ENCODE data around the gene TLK1. TPM values are rescaled to one million over a fixed set of nuclear protein-coding genes. Genes with fewer than 3 reads are reported as not detected.

The TLK1 gene
- total RNA-seq, 2 experiments from 2014 or later, result 73.2 to 74.0 TPM

DNA sequence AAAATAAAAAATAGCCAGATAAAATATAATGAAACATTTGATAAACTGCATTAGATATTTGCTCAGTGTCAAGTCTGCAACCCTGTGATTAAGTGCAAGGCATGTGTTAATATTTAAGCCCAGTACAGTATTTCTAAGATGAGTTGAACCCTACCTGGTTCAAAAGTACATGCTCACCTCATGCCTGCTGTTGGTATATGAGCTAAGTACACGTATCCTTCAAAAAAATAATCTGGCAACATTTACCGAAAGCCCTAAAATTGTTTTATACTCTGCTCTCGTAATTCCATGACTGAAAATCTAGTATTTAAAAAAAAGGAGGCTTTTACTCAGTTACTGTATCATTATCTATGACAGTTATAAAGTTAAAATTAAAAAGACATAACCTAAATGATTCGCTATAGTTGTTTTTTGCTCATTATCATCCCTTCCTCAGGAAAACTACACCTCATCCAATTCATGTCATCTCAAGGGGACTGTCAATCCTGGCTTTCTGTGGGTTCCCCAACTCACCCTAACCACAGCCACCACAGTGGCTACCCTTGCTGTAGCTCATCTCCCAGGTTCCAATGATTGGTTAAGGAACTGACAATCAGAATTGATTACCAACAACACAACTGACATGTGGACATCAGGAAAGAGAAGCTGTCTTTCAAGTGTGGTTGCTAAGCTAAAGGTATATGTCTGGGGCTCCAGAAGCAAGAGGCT is 10.6 kb downstream of the TLK1 start:
- ChIA-PET CTCF (interaction anchor here (0.9 to 1.0 kb wide), 2 partner anchors 9 to 63 kb away, joined by 3 to 6 read pairs; no protein-coding TSS in a partner anchor), POLR2A (no interaction called here)

DNA sequence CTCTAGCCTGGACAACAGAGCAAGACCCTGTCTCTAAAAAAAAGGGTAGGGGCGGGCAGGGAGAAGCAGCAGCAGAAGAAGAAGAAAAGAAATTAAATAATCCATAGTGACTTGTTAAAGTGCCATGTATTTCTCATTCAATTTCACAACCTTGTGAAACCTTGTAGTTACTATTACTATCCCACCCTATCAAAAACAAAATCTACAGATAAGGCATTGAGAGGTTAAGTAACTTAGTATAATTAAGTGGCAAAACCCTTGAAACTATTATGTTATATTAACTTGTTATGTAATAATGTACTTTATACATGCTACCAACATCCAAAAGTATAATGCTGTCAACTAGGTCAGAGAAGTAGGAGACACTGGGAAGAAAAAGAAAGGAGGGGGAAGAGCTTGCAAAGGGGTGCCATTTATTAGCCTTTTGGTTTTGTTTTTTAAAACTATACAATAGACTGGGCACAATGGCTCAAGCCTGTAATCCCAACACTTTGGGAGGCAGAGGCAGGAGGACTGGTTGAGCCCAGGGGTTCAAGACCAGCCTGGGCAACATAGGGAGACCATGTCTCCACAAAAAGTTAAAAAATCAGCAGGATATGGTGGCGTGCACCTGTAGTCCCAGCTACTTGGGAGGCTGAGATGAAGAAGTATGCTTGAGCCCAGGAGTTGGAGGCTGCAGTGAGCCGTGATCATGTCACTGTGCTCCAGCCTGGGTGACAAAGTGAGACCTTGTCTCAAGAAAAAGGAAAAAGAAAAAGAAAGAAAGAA is 11.3 kb downstream of the TLK1 start:
- ChIA-PET CTCF (no interaction called here), POLR2A (no interaction called here)

- POLR2A ChIA-PET, result no interaction called here
- CTCF ChIA-PET, result interaction anchor here (1.3 kb wide), 1 partner anchor 25 kb away, joined by 3 read pairs; no protein-coding TSS in a partner anchor
Measured at GRCh38 chr2:171147081-171147480, 13.6 kb downstream of the TLK1 start.

GRCh38 chr2:171146633-171147032 is 14.1 kb downstream of the TLK1 start:
- ChIA-PET CTCF (interaction anchor here (1.3 kb wide), 1 partner anchor 25 kb away, joined by 3 read pairs; no protein-coding TSS in a partner anchor), POLR2A (no interaction called here)

- CTCF ChIA-PET, result no interaction called here
- POLR2A ChIA-PET, result no interaction called here
Measured at GRCh38 chr2:171146071-171146470, 14.6 kb downstream of the TLK1 start.

GRCh38 chr2:171143670-171144062 is 17.0 kb downstream of the TLK1 start:
- ChIA-PET CTCF (no interaction called here), POLR2A (interaction anchor here (0.6 kb wide), 1 partner anchor 16 kb away, joined by 7 read pairs; no protein-coding TSS in a partner anchor)

DNA sequence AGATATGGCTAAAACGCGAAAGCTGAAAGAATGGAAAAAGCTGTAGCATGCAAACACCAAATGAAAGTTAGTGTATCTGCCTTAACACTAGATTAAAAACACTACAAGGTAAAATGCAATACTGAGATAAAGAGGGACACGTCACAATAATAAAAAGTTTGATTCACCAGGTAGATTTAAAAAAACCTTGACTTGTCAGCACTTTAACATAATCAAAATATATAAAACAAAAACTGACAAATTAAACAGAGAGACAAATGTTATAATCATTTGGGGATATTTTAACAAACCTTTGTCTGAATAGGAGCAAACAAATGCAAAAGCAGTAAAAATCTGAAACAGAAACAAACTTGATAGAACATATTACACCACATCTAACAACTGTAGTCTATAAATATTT is 18.3 kb downstream of the TLK1 start:
- CTCF ChIA-PET, result no interaction called here
- POLR2A ChIA-PET, result no interaction called here

DNA sequence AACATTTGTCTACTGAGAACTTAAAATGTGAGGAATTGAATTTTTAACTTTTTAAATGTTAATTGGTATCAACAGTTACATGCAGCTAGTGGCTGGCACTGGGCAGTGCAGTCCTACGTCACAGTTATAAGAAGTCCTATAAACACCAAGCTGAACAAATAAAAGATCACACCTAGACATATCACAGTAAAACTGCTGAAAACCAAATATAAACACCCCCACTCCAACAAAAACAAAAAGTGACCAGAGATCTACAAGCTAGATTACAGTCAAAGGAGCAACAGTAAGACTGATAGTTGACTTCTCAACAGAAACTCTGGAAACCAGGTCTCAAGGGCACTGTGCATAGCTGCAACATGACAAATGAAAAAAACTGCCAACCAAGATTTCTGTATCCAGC is 19.4 kb downstream of the TLK1 start:
- CTCF ChIA-PET, result no interaction called here
- POLR2A ChIA-PET, result no interaction called here

- POLR2A ChIA-PET, result no interaction called here
- CTCF ChIA-PET, result no interaction called here
Measured at GRCh38 chr2:171139860-171140259, 20.8 kb downstream of the TLK1 start.

DNA sequence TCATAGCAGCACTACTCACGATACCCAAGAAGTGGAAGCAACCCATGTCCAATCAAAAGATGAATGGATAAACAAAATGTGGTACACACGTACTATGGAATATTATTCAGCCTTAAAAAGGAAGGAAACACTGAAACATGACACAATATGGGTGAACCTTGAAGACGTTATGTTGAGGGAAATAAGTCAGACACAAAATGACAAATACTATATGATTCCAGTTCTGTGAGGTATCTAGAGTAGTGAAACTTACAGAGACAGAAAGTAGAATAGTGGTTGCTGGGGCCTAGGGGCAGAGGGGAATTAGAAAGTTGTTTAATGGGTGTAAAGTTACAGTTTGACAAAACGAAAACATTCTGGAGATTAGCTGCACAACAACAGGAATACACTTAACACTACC is 24.7 kb downstream of the TLK1 start:
- POLR2A ChIA-PET, result no interaction called here
- CTCF ChIA-PET, result no interaction called here

- CTCF ChIA-PET, result no interaction called here
- POLR2A ChIA-PET, result no interaction called here
Measured at GRCh38 chr2:171134624-171135230, 26.0 kb downstream of the TLK1 start.

DNA sequence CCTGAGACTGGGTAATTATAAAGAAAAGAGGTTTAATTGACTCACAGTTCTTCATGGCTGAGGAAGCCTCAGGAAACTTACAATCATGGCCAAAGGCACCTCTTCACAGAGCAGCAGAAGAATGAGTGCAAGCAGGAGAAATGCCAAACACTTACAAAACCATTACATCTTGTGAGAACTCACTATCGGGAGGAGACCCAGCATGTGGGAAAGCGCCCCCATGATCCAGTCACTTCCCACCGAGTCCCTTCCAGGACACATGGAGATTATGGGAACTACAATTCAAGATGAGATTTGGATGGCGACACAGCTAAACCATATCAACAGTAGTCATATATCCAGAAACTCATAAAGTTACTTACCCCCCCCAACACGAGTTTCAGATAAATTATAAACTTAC is 28.6 kb downstream of the TLK1 start:
- ChIA-PET POLR2A (no interaction called here), CTCF (no interaction called here)

GRCh38 chr2:171128461-171128860 is 32.2 kb downstream of the TLK1 start:
- ChIA-PET CTCF (no interaction called here), POLR2A (interaction anchor here (0.5 kb wide), 1 partner anchor 15 kb away, joined by 7 read pairs; no protein-coding TSS in a partner anchor)

DNA sequence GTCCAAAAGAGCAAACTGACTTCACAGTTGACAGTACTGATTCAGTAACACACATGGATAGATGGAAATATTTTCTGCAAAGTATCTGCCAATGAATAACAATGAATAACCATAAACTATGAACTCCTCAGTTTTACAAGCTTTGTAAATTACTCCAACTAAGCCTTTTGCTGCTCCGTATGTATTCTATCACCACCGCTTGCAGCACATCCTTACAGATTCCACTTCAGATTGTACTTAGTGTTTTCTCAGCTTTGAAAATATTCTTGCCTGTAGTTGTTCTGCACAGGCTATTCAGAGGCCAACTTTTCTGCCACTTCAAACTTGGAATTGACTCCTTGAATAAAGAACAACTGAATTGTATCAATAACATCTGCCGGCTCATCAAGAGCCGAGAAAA is 36.2 kb downstream of the TLK1 start:
- CTCF ChIA-PET, result no interaction called here
- POLR2A ChIA-PET, result no interaction called here

DNA sequence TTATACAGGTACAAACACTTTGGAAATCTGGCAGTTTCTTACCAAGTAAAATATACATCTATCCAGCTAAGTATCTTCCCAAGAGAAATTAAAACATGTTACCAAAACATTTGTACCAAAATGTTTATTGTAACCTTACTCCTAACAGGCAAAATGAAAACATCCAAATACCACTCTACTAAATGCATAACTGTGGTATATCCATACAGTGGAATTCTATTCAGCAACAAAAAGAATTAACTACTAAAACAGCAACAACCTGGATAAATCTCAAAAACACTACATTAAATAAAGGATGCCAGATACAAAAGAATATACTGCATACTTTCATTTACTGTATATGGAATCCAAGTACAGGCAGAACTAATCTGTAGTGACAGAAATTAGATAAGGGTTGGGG is 51.1 kb downstream of the TLK1 start:
- CTCF ChIA-PET, result no interaction called here

DNA sequence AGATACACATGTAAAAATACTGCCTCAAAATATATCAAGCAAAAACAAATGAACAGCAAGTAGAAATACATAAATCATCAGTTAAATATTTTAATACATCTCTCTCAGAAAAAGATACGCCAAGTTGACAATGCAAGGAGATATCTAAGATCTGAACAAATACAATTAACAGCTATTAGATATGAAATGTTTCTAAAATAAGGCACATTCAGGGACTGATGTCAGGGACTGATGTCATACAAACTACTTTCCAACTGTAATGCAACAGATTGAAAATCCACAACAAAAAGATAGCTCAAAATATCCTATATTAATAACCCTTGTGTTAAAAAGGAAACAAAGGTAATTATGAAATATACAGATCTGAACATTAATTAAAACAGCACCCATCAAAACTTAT is 51.7 kb downstream of the TLK1 start:
- CTCF ChIA-PET, result no interaction called here
- POLR2A ChIA-PET, result no interaction called here

More for the DNA sequence above, 51.1 kb downstream of the TLK1 start:
- POLR2A ChIA-PET, result no interaction called here

GRCh38 chr2:171107803-171108202 is 52.9 kb downstream of the TLK1 start:
- ChIA-PET POLR2A (no interaction called here), CTCF (no interaction called here)

- ChIA-PET CTCF (no interaction called here), POLR2A (no interaction called here)
Measured at GRCh38 chr2:171104379-171104778, 56.3 kb downstream of the TLK1 start.

DNA sequence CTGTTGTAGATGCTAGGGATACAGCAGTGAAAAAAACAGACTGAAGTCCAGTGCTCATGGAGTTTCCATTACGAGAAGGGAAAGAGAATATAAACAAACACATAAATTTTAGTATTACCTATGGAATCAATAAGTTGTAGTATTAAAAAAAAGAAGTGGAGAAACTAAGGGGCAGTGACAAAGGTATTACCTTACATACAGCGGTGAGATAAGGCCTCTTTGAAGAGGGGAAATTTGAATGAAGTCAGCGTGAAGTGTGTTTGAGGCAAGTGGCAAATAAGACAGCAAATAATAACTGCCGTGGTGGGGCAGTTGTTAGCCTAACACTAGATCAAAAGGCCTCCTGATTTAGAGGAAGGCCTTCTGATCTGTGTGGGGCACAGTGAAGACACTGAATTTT is 57.9 kb downstream of the TLK1 start:
- POLR2A ChIA-PET, result no interaction called here
- CTCF ChIA-PET, result no interaction called here

DNA sequence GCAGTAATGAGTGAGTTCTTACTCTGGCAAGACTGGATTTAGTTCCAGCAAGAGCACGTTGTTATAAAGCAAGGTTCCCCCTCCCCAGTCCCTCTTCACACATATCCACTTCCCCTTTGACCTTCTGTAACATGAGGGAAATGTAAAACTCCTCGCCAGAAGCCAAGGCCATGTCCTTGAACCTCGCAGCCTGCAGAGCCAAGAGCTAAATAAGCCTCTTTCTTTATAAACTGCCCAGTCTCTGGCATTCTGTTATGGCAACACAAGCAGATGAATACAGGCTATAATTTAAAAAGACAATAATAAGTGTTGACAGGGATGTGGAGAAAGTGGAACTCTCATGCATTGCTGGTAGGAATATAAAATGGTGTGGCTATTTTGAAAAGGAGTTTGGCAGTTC is 60.3 kb downstream of the TLK1 start:
- CTCF ChIA-PET, result no interaction called here
- POLR2A ChIA-PET, result no interaction called here

DNA sequence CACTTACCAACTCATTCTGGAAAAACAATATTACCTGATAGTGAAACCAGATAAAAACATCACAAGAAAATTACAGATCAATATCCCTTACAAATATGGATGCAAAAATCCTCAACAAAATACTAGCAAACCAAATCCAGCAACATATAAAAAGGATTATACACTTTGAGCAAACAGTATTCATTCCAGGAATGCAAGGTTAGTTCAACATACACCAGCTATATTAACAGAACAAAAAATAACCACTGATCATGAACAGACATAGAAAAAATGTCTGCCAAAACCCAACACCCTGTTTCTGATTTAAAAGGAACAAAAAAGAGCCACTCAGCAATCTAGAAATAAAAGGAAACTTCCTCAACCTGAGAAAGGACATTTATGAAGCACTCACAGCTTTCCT is 62.1 kb downstream of the TLK1 start:
- ChIA-PET CTCF (interaction anchor here (1.0 kb wide), 1 partner anchor 169 kb away, joined by 4 read pairs; the partner anchor contains the start of gene GORASP2), POLR2A (no interaction called here)
